Neuronal stem cell (in vitro differentiated cells): ENCODE results near the gene AURKAIP1.

Source experiments
- DNase-seq: peaks from one replicate; pipeline ENCODE4 v3.0.0-alpha.2; 2013; ENCODE audit warnings: low spot score
- H2AFZ ChIP-seq: one replicate; pipeline ENCODE4 v1.6.1; 2013; ENCODE audit warnings: mild to moderate bottlenecking, low read length, inconsistent platforms
- H2AK5ac ChIP-seq: 2 replicates; pipeline ENCODE4 v1.6.1; 2013; ENCODE audit warnings: low read depth, mild to moderate bottlenecking, inconsistent platforms, low read length, moderate library complexity, mixed read lengths
- H2BK120ac ChIP-seq: 2 replicates; pipeline ENCODE4 v1.6.1; 2013; ENCODE audit warnings: low read depth, mild to moderate bottlenecking, inconsistent platforms, low read length, moderate library complexity, mixed read lengths
- H2BK12ac ChIP-seq: one replicate; pipeline ENCODE4 v1.6.1; 2013; ENCODE audit warnings: low read length, inconsistent platforms
- H2BK15ac ChIP-seq: 2 replicates; pipeline ENCODE4 v1.6.1; 2013; ENCODE audit warnings: mild to moderate bottlenecking, low read length, inconsistent platforms, mixed read lengths
- H2BK5ac ChIP-seq: one replicate; pipeline ENCODE4 v1.6.1; 2013; ENCODE audit warnings: inconsistent platforms, mild to moderate bottlenecking, low read length, moderate library complexity
- H3K14ac ChIP-seq: one replicate; pipeline ENCODE4 v1.6.1; 2013; ENCODE audit warnings: low read length, inconsistent platforms
- H3K18ac ChIP-seq: 2 replicates; pipeline ENCODE4 v1.6.1; 2013; ENCODE audit warnings: low read length, inconsistent platforms
- H3K23ac ChIP-seq: 2 replicates; pipeline ENCODE4 v1.6.1; 2013; ENCODE audit warnings: low read depth, mild to moderate bottlenecking, mixed read lengths, low read length, inconsistent platforms; ENCODE audit not compliant: poor library complexity
- H3K27ac ChIP-seq: replicated peaks from 3 replicates; pipeline ENCODE4 v1.5.1; 2013; ENCODE audit warnings: low read length, inconsistent platforms
- H3K27me3 ChIP-seq, 3 experiments: 2 replicates each; pipeline ENCODE4 v1.6.1; 2013; ENCODE audit warnings: low read length in 3 of 3, mild to moderate bottlenecking in 2 of 3, inconsistent platforms in 1 of 3, low read depth in 1 of 3, mixed read lengths in 1 of 3, moderate library complexity in 1 of 3; ENCODE audit not compliant: control insufficient read depth in 3 of 3, insufficient read depth in 3 of 3
- H3K36me3 ChIP-seq, 2 donors: replicated peaks in 1 of 2; 2 replicates each; pipeline ENCODE4 v1.6.1; 2013; ENCODE audit warnings: low read length in 2 of 2; ENCODE audit not compliant: control insufficient read depth in 2 of 2, insufficient read depth in 2 of 2
- H3K4ac ChIP-seq: 2 replicates; pipeline ENCODE4 v1.6.1; 2013; ENCODE audit warnings: inconsistent platforms, mild to moderate bottlenecking, low read length, moderate library complexity
- H3K4me1 ChIP-seq, 2 donors: 1 replicate in 1 of 2; 2 replicates in 1 of 2; pipeline ENCODE4 v1.6.1; 2013; ENCODE audit warnings: low read length in 2 of 2, low read depth in 1 of 2; ENCODE audit not compliant: control insufficient read depth in 2 of 2, insufficient read depth in 1 of 2
- H3K4me2 ChIP-seq: one replicate; pipeline ENCODE4 v1.6.1; 2013; ENCODE audit warnings: mild to moderate bottlenecking, low read length, inconsistent platforms; ENCODE audit not compliant: insufficient read depth, poor library complexity, severe bottlenecking
- H3K4me3 ChIP-seq, 2 donors: 2 replicates each; pipeline ENCODE4 v1.5.1; 2013; ENCODE audit warnings: low read length in 2 of 2, mild to moderate bottlenecking in 2 of 2, inconsistent platforms in 1 of 2, moderate library complexity in 1 of 2
- H3K79me1 ChIP-seq: one replicate; pipeline ENCODE4 v1.6.1; 2013; ENCODE audit warnings: low read depth, mild to moderate bottlenecking, inconsistent platforms, low read length, moderate library complexity
- H3K9ac ChIP-seq: one replicate; pipeline ENCODE4 v1.6.1; 2013; ENCODE audit warnings: mild to moderate bottlenecking, low read depth, low read length, inconsistent platforms; ENCODE audit not compliant: poor library complexity
- H3K9me3 ChIP-seq, 2 donors: replicated peaks in 1 of 2; 2 replicates each; pipeline versions ENCODE3 to v1.6.1; 2013; ENCODE audit warnings: low read length in 2 of 2, mild to moderate bottlenecking in 2 of 2, inconsistent platforms in 1 of 2, low read depth in 1 of 2, mixed read lengths in 1 of 2, moderate library complexity in 1 of 2; ENCODE audit not compliant: control insufficient read depth in 2 of 2, insufficient read depth in 1 of 2
- H4K8ac ChIP-seq: one replicate; pipeline ENCODE4 v1.6.1; 2013; ENCODE audit warnings: low read depth, mild to moderate bottlenecking, inconsistent platforms, low read length, moderate library complexity
- H4K91ac ChIP-seq: one replicate; pipeline ENCODE4 v1.6.1; 2013; ENCODE audit warnings: low read length, low read depth, mild to moderate bottlenecking, inconsistent platforms; ENCODE audit not compliant: poor library complexity
- WGBS, 2 donors: extraction: QIAGEN DNeasy Blood & Tissue Kit; methylation state at CpG; one replicate each; pipeline ENCODE4 v1.1.7; 2013; ENCODE audit warnings: missing lambda C conversion rate in 2 of 2, mixed read lengths in 1 of 2; ENCODE audit not compliant: insufficient read length in 2 of 2, insufficient replicate concordance in 1 of 2; ENCODE audit errors: extremely low coverage in 2 of 2; 5-methylcytosine and 5-hydroxymethylcytosine counted together

AURKAIP1 gene

DNA sequence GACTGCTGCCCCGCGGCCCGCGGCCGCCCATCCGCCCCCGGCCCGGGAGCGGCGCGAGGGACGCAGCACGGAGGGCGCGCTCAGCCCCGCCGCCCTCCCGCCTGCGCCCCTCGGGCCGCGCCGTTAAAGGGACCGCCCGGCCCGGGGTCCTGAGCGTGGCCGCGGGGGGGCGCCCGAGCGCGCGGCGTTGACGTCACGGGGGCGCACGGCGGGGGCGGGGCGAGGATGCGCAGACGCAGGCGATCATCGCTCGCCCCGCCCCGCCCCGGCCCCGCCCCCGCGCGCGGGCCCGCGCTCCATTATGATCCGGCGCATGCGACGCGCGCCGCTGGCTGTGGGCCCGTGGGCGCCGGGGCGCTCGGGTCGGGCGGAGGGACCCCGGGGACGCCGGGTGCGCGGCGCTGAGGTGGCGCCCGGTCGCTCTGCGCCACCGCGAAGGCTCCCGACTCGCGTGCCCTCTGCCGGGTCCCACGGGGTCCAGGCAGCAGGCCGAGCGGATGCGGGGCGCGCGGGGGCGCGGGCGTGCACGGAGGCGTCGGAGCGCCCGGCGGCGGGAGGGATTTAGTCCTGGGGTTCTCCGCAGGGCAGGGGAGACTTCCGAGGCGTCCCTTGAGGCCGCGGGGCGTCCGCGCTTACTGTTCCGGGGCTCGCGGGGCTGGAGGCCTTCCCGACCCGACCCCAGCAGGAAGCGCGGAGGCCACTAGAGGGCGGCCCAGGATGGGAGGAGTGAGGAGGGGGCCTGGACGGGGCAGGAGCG is 25.6 kb downstream of the AURKAIP1 start, which contains the start of gene DVL1:
TSS of gene DVL1 (minus strand) at position 163 of the 757 bp plus-strand sequence. CDS start 353 bp downstream, outside the sequence.
- Histone ChIP-seq H4K91ac (peak within 1 kb of the TSS; percentile 97), H3K27ac (peak within 1 kb of the TSS; percentile 84), H3K27me3 (peaks cover 0 to 14% (median 6%) of the 10 kb centered on the region in 3 experiments), H3K4ac (no peak within 1 kb of the TSS), H3K4me3 (peak within 1 kb of the TSS; percentile 96 to 99), H3K14ac (peak within 1 kb of the TSS; percentile 97), H4K8ac (peak within 1 kb of the TSS; percentile 65), H2AFZ (peak within 1 kb of the TSS; percentile 93), H3K4me1 (peaks cover 24 to 34% of the 10 kb centered on the region in 2 donors), H3K18ac (peak within 1 kb of the TSS; percentile 99), H2BK120ac (no peak within 1 kb of the TSS), H2BK15ac (peak within 1 kb of the TSS; percentile 67), H3K23ac (peak within 1 kb of the TSS; percentile 98), H3K79me1 (peaks cover 29% of the 10 kb centered on the region), H3K4me2 (peak within 1 kb of the TSS; percentile 100), H3K36me3 (peaks cover 2 to 5% of the 10 kb centered on the region in 2 donors), H3K9me3 (peaks cover 0 to 3% of the 10 kb centered on the region in 2 donors), H2BK12ac (peak within 1 kb of the TSS; percentile 84), H2BK5ac (peak within 1 kb of the TSS; percentile 99), H2AK5ac (peak within 1 kb of the TSS; percentile 97), H3K9ac (peak within 1 kb of the TSS; percentile 99)
- DNase-seq = peak; percentile 69
- no CpG with 5 or more reads among the region's 122 CpGs for WGBS, 2 donors

DNA sequence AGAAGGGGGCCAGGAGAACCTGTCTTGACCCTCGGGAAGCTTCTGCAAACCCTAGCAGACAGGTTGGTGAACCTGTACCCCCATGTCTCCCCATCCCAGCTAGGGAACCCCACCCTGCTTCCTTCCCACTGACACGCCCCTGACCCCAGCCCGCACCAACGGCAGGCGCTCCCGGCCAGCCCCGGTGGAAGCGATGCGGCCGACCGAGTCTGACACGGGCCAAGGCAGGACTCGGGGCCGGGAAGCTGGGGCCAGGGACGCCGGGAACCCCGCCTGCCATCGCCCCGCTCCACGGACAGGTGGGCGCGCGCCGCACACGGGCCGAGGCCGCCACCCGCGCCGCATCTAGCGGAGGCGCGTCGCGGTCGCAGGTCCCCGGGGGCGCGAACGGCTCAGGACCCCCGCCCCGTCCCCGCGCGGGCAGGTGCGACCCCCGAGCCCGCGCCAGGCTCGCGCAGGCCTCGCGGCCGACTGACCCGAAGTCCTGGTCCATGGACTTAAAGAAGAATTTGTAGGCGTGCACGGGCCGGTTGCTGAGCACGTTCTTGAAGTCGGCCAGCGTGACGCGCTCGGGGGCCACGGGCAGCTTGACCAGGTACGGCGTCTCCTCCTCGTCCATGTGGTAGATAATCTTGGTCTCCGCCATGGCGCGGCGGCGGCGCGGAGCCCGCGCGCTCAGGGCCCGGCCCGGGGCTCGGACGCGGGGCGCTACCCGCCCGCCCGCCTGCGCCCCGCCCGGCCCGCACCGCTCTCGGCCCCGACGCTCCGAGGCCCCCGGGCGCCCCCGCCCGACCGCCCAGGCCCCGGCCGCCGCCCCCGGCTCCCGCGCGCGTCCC is 26.4 kb downstream of the AURKAIP1 start:
- no peak for DNase-seq
- Histone ChIP-seq H4K91ac (no peak overlapping the region), H2AFZ (peak overlapping the region; percentile 80), H3K18ac (peak overlapping the region; percentile 94), H3K9ac (peak overlapping the region; percentile 99), H3K27me3 (peaks cover 0 to 6% (median 1%) of the 10 kb centered on the region in 3 experiments), H3K4me2 (peak overlapping the region; percentile 100), H2BK15ac (peak overlapping the region; percentile 67), H3K79me1 (peaks cover 33% of the 10 kb centered on the region), H3K36me3 (peaks cover 2 to 5% of the 10 kb centered on the region in 2 donors), H3K9me3 (peaks cover 0 to 3% of the 10 kb centered on the region in 2 donors), H2AK5ac (peak overlapping the region; percentile 88), H2BK5ac (peak overlapping the region; percentile 82), H2BK12ac (no peak overlapping the region), H3K4me3 (peak overlapping the region; percentile 83 to 96), H3K23ac (peak overlapping the region; percentile 98), H3K14ac (peak overlapping the region; percentile 97), H4K8ac (peak overlapping the region; percentile 65), H3K27ac (no peak overlapping the region), H3K4me1 (peaks cover 24 to 27% of the 10 kb centered on the region in 2 donors), H2BK120ac (no peak overlapping the region), H3K4ac (no peak overlapping the region)
- WGBS, 2 donors = no CpG with 5 or more reads among the region's 109 CpGs

DNA sequence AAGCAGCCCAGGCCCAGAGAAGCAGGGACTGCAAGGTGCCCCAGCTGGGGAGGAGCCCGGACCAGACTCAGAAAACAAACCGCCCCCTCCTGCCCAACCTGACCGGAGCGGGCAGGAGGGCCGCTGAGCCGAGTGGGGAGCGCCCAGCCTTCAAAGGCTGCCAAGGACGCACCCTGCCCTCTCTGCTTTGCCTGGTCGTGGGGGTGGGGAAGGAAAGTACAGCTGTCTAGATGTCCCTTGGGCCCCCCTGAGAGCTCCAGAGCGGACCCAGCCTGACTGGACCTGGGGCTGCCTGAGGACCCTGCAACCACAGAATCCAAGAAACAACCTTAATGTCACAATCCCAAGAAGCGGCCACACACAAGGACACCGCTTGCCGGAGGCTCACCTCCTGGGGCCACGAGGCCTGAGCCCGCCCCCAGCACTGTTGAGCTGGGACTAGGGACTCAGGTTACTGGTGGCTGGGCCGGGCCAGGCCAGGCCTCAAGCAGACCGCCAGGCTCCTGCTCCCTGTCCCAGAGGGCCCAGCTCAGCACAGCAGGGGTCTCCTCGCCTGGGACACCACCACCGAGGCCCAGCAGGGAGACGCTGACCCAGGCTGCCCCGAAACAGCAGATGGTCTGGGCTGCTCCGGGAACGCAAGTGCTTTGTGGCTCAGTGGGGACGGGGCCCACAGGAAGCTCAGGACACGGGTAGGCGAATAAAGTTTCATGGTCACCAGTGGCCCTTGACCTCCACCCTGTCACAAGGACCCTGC is 27.2 kb downstream of the AURKAIP1 start:
- Histone ChIP-seq H3K27me3 (peaks cover 0 to 2% (median 0%) of the 10 kb centered on the region in 3 experiments), H2AFZ (no peak overlapping the region), H3K4me2 (peak overlapping the region; percentile 100), H3K4me3 (peak overlapping the region; percentile 83 to 96), H3K9ac (peak overlapping the region; percentile 99), H3K14ac (no peak overlapping the region), H3K79me1 (peaks cover 33% of the 10 kb centered on the region), H2BK15ac (no peak overlapping the region), H2BK120ac (no peak overlapping the region), H3K18ac (peak overlapping the region; percentile 60), H3K27ac (no peak overlapping the region), H3K23ac (peak overlapping the region; percentile 98), H3K4me1 (peaks cover 23 to 24% of the 10 kb centered on the region in 2 donors), H3K36me3 (peaks cover 2 to 3% of the 10 kb centered on the region in 2 donors), H2BK12ac (no peak overlapping the region), H4K91ac (no peak overlapping the region), H4K8ac (no peak overlapping the region), H2BK5ac (no peak overlapping the region), H3K4ac (no peak overlapping the region), H2AK5ac (peak overlapping the region; percentile 88), H3K9me3 (peaks cover 0 to 2% of the 10 kb centered on the region in 2 donors)
- no peak for DNase-seq
- WGBS, 2 donors = no CpG with 5 or more reads among the region's 26 CpGs
